ENCODE data around the gene ZNF282.

The ZNF282 gene

GRCh38 chr7:149147752-149148653 lies 47.3 kb upstream of the ZNF282 start (continued):
- TF ChIP-seq SETDB1 (IDR thresholded peaks at IDR 0.05; ENCODE audit: insufficient read length, low read length) (no peak), ZNF843 (tag by site-specific recombination; IDR thresholded peaks at IDR 0.05) (0 out of 2 replicates have a peak, but pooled peaks have one; percentile 40), ZNF140 (tag by site-specific recombination; IDR thresholded peaks at IDR 0.05) (no peak), ZNF174 (tag by site-specific recombination; IDR thresholded peaks at IDR 0.05) (no peak), PATZ1 (tag by site-specific recombination; IDR thresholded peaks at IDR 0.05) (peak; percentile 77), ZNF658 (tag by site-specific recombination; IDR thresholded peaks at IDR 0.05) (no peak), ZNF423 (tag by site-specific recombination; IDR thresholded peaks at IDR 0.05) (no peak), ZNF138 (tag by site-specific recombination; IDR thresholded peaks at IDR 0.05; ENCODE audit: borderline replicate concordance) (no peak), ZNF830 (tag by site-specific recombination; IDR thresholded peaks at IDR 0.05; ENCODE audit: low read depth) (no peak), ZNF354C (tag by site-specific recombination; IDR thresholded peaks at IDR 0.05; ENCODE audit: borderline replicate concordance, low read depth) (no peak), ZNF433 (tag by site-specific recombination; IDR thresholded peaks at IDR 0.05; ENCODE audit: low read depth) (no peak), ZBTB48 (tag by site-specific recombination; IDR thresholded peaks at IDR 0.05) (peak; percentile 14; the same call in 1 of the 2 replicates), ZNF19 (tag by site-specific recombination; IDR thresholded peaks at IDR 0.05; ENCODE audit: low read depth) (no peak), ZNF146 (tag by site-specific recombination; IDR thresholded peaks at IDR 0.05) (no peak), ZNF585B (tag by site-specific recombination; IDR thresholded peaks at IDR 0.05) (no peak), CTCF (tag by site-specific recombination; IDR thresholded peaks at IDR 0.05) (peak; percentile 66), ZNF37A (tag by site-specific recombination; IDR thresholded peaks at IDR 0.05) (no peak), ZNF768 (tag by site-specific recombination; IDR thresholded peaks at IDR 0.05) (no peak), ZBTB1 (tag by site-specific recombination; IDR thresholded peaks at IDR 0.05) (0 out of 2 replicates have a peak, but pooled peaks have one; percentile 57), ZNF530 (tag by site-specific recombination; IDR thresholded peaks at IDR 0.05; ENCODE audit: low read depth) (no peak), KLF17 (tag by site-specific recombination; IDR thresholded peaks at IDR 0.05) (0 out of 2 replicates have a peak, but pooled peaks have one; percentile 42), ZNF133 (tag by site-specific recombination; IDR thresholded peaks at IDR 0.05) (no peak), SP7 (tag by site-specific recombination; IDR thresholded peaks at IDR 0.05) (peak; percentile 62)
- TF ChIP-seq, protein P1, sequence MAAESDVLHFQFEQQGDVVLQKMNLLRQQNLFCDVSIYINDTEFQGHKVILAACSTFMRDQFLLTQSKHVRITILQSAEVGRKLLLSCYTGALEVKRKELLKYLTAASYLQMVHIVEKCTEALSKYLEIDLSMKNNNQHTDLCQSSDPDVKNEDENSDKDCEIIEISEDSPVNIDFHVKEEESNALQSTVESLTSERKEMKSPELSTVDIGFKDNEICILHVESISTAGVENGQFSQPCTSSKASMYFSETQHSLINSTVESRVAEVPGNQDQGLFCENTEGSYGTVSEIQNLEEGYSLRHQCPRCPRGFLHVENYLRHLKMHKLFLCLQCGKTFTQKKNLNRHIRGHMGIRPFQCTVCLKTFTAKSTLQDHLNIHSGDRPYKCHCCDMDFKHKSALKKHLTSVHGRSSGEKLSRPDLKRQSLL (tag by site-specific recombination; IDR thresholded peaks at IDR 0.05), result no peak
- TF ChIP-seq, protein P2, sequence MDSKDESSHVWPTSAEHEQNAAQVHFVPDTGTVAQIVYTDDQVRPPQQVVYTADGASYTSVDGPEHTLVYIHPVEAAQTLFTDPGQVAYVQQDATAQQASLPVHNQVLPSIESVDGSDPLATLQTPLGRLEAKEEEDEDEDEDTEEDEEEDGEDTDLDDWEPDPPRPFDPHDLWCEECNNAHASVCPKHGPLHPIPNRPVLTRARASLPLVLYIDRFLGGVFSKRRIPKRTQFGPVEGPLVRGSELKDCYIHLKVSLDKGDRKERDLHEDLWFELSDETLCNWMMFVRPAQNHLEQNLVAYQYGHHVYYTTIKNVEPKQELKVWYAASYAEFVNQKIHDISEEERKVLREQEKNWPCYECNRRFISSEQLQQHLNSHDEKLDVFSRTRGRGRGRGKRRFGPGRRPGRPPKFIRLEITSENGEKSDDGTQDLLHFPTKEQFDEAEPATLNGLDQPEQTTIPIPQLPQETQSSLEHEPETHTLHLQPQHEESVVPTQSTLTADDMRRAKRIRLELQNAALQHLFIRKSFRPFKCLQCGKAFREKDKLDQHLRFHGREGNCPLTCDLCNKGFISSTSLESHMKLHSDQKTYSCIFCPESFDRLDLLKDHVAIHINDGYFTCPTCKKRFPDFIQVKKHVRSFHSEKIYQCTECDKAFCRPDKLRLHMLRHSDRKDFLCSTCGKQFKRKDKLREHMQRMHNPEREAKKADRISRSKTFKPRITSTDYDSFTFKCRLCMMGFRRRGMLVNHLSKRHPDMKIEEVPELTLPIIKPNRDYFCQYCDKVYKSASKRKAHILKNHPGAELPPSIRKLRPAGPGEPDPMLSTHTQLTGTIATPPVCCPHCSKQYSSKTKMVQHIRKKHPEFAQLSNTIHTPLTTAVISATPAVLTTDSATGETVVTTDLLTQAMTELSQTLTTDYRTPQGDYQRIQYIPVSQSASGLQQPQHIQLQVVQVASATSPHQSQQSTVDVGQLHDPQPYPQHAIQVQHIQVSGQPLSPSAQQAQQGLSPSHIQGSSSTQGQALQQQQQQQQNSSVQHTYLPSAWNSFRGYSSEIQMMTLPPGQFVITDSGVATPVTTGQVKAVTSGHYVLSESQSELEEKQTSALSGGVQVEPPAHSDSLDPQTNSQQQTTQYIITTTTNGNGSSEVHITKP (tag by site-specific recombination; IDR thresholded peaks at IDR 0.05), result no peak
- TF ChIP-seq, protein P3, sequence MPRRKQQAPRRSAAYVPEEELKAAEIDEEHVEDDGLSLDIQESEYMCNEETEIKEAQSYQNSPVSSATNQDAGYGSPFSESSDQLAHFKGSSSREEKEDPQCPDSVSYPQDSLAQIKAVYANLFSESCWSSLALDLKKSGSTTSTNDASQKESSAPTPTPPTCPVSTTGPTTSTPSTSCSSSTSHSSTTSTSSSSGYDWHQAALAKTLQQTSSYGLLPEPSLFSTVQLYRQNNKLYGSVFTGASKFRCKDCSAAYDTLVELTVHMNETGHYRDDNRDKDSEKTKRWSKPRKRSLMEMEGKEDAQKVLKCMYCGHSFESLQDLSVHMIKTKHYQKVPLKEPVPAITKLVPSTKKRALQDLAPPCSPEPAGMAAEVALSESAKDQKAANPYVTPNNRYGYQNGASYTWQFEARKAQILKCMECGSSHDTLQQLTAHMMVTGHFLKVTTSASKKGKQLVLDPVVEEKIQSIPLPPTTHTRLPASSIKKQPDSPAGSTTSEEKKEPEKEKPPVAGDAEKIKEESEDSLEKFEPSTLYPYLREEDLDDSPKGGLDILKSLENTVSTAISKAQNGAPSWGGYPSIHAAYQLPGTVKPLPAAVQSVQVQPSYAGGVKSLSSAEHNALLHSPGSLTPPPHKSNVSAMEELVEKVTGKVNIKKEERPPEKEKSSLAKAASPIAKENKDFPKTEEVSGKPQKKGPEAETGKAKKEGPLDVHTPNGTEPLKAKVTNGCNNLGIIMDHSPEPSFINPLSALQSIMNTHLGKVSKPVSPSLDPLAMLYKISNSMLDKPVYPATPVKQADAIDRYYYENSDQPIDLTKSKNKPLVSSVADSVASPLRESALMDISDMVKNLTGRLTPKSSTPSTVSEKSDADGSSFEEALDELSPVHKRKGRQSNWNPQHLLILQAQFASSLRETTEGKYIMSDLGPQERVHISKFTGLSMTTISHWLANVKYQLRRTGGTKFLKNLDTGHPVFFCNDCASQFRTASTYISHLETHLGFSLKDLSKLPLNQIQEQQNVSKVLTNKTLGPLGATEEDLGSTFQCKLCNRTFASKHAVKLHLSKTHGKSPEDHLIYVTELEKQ (tag by site-specific recombination; IDR thresholded peaks at IDR 0.05; ENCODE audit: borderline replicate concordance), result no peak

Measured in HEK293 (cell line).